Right ventricle myocardium inferior (tissue), 1 donor: ENCODE data around the gene TCTN3. TPM values are rescaled to one million over a fixed set of nuclear protein-coding genes. Genes with fewer than 3 reads are reported as not detected.
A peak's percentile ranks its signal among the peaks of the same experiment; 100 is the strongest.
"Not testable (repeated sequence)": the region's sequence is repeated elsewhere in the genome, so short reads cannot be mapped to it uniquely, and the experiment has no call there.

Experiments used
- ATAC-seq: fragments of 200-7000 bp; cut with Tn5 transposase; one replicate; pipeline ENCODE4 v1.9.1; 2020; ENCODE audit warnings: mild to moderate bottlenecking, moderate library complexity
- DNase-seq: peaks from one replicate; pipeline ENCODE4 v3.0.0; 2021; ENCODE audit errors: missing footprints
- intact Hi-C: fragments of 100-400 bp; cut with DNase I; formaldehyde crosslinking; loops from one replicate; pipeline ENCODE4 v1.11.0; 2022
- long read RNA-seq: library from polyadenylated mRNA; unstranded; transcript quantifications from one replicate; pipeline ENCODE4 v2.0.0, GENCODE V29; 2021
- total RNA-seq: library from RNA; stranded (reverse); fragmentation: NEBNext Ultra II Directional; extraction: Animal tissue kit (Norgen Biotek cat#: 25700); gene quantifications from one replicate; pipeline ENCODE4 v1.2.1, GENCODE V29; 2021
- donor health status: DM: no; HTN: yes; CAD: no; lungs with severe emphysema.

The TCTN3 gene, protein sequence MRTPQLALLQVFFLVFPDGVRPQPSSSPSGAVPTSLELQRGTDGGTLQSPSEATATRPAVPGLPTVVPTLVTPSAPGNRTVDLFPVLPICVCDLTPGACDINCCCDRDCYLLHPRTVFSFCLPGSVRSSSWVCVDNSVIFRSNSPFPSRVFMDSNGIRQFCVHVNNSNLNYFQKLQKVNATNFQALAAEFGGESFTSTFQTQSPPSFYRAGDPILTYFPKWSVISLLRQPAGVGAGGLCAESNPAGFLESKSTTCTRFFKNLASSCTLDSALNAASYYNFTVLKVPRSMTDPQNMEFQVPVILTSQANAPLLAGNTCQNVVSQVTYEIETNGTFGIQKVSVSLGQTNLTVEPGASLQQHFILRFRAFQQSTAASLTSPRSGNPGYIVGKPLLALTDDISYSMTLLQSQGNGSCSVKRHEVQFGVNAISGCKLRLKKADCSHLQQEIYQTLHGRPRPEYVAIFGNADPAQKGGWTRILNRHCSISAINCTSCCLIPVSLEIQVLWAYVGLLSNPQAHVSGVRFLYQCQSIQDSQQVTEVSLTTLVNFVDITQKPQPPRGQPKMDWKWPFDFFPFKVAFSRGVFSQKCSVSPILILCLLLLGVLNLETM
- total RNA-seq: 9.7 TPM
- long read RNA-seq, transcript TCTN3-207 (14 exons, 2,739 nt): major isoform, 6 of 6 reads
- long read RNA-seq, partial matches to known transcripts: 0 of 6 reads
- long read RNA-seq, other reads (novel, unspliced or antisense): 0 of 6 reads

DNA sequence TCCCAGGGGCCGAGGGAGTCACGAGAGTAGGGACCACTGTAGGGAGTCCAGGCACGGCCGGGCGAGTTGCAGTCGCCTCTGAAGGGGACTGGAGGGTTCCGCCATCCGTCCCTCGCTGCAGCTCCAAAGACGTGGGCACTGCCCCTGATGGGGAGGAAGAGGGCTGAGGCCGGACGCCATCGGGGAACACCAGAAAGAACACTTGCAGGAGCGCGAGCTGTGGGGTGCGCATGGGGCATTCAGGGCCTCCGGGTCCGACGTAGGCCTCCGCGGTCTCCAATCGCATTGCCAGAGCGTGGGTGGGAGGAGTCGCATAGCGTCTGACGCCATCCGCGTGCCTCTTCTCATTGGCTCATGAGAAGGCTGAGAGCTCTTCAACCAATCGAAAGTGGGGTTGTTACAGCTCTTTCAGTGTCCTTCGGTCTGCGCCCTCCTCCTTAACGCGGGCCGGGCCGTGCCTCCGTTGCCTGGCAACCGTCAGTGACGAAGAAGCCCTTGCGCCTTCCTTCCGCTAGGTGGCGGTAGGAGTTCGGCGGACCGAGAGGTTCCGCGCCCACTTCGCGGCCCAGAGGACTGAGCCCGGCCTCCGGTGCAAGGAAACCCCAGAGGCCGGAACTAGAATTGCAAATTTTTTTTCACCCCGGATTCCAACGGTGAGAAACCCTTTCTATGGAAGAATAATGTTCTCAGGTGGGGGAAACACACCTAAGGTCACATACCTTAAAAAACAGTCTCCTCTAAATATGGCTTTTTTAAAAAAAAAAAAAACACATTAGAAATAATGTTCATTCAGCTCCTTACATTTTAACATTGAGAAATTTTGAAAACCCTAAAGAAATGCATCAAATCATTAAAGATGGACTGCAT is at the start of gene TCTN3:
TSS of gene TCTN3 (minus strand) at position 260 of the 867 bp plus-strand sequence. CDS start at position 232, 28 bp downstream.
- intact Hi-C loops: loop anchor here (1.0 to 5.0 kb wide), 3 partner anchors 49 to 168 kb away; no protein-coding TSS in a partner anchor
- ATAC-seq (peak; percentile 100), DNase-seq (peak; percentile 99)

DNA sequence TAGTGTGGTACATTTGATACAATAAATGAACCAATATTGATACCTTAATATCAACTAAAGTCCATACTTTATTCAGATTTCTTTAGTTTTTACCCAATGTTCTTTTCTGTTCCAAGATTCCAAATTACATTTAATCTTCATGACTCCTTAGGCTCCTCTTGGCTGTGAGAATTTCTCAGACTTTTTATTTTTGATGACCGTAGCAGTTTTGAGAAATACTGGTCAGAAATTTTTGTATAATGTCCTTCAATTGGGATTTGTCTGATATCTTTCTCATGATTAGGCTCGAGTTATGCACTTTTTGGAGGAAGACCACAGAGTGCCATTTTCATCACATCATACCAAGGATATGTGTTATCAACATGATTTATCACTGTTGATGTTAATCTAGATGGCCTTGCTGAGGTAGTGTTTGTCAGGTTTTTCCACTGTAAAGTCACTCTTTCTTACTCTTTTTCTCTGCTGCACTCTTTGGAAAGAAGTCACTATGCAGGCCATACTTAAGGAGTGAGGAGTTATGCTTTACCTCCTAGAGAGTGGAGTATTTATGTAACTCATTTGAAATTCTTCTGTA is 49.3 kb upstream of the TCTN3 start:
- ATAC-seq (no peak), DNase-seq (no peak)
- intact Hi-C loops: loop anchor here (2.0 to 5.0 kb wide), 2 partner anchors 48 to 99 kb away; no protein-coding TSS in a partner anchor

DNA sequence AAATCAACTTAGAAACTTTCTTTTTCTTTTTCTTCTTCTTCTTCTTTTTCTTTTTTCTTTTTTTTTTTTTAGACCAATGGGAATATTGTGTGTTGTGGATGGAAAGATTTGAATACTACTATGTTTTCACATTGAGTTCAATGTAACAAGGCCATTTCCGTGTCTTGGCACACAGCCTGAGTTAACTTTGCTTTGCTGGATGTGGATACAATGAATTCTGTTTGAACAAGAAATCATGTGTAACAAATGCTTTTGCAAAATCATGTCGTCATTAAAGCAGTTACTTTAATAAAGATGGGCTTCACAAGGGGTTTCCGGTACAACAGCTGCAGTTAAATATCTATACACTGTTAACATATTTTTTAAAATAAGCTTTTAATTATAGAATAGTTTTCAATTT is 48.8 kb upstream of the TCTN3 start:
- no peak for ATAC-seq
- intact Hi-C loops: loop anchor here (2.0 to 5.0 kb wide), 2 partner anchors 48 to 100 kb away; no protein-coding TSS in a partner anchor
- no peak for DNase-seq

DNA sequence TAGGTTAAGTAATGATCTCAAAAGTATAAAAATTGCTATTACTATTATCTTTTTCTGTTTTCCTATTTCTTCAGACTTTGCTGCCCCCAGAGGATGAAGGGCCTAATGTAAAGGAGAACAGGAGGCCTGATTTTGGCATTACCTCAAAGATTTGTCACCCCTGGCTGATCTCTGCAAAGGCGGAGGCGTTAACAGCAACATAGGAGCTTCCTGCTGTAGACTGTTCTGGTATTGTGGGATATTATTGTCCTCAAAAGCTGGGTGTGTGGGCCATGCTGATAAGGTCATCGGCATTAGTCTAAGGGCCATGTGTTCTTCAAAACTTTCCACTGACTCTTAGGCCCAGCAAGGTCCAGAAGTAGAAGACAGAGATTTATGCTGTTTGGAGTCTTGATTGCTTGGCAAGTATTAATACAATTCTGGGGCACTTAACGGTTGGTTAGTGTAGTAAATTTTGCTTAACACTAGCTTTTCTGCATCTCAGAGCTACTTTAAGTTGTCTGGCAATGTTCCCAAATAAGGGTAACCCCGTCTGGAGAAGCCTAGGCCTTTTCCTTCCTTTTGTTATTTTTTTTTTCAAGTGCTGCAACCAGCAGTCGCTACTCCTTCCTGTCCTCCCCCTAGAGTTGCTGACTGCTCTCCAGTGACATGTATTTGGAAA is 48.2 kb upstream of the TCTN3 start:
- DNase-seq: no peak
- intact Hi-C loops: loop anchor here (2.0 to 5.0 kb wide), 2 partner anchors 47 to 100 kb away; no protein-coding TSS in a partner anchor
- ATAC-seq: peak; percentile 62

DNA sequence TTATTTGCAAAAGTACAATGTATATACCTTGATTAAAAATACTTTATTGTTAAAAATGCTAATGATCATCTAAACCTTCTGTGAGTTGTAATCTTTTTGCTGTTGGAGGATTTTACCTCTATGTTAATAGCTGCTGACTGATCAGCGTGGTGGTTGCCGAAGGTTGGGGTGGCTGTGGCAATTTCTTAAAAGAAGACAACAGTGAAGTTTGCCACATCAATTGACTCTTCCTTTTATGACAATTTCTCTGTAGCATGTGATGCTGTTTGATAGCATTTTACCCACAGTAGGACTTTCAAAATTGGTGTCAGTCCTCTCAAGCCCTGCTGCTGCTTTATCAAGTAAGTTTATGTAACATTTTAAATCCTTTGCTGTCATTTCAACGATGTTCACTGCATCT is 45.3 kb upstream of the TCTN3 start:
- no peak for DNase-seq
- intact Hi-C loops: no loop called here
- no peak for ATAC-seq

DNA sequence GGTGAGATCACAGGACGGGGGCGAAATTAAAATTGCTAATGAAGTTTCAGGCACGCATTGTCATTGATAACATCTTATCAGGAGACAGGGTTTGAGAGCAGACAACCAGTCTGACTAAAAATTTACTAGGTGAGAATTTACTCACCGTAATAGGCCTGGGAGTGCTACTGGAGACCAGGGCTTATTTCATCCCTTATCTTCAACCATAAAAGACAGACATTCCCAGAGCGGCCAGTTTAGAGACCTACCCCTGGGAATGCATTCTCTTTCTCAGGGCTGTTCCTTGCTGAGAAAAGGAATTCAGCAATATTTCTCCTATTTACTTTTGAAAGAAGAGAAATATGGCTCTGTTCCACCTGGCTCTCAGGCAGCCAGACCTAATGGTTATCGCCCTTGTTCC is 39.2 kb upstream of the TCTN3 start:
- ATAC-seq, DNase-seq, intact Hi-C loops: not testable (repeated sequence)

DNA sequence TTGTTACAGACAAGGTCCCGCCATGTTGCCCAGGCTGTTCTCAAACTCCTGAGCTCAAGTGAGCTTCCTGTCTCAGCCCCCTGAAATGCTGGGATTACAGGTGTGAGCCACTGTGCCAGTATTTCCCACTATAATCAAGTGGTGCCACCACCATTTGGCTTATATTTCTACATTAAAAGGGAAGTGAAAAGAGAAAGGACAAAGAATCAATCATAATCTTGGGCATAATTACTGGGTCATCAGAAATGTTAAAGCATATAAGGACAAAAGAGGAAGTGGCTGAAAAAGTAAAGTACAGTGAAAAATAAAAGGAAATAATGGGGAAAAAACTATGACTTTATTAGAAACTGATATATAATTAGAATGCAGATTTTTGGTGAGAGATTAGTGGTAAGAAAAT is 36.5 kb upstream of the TCTN3 start:
- ATAC-seq (no peak), DNase-seq (no peak)
- intact Hi-C loops: no loop called here

DNA sequence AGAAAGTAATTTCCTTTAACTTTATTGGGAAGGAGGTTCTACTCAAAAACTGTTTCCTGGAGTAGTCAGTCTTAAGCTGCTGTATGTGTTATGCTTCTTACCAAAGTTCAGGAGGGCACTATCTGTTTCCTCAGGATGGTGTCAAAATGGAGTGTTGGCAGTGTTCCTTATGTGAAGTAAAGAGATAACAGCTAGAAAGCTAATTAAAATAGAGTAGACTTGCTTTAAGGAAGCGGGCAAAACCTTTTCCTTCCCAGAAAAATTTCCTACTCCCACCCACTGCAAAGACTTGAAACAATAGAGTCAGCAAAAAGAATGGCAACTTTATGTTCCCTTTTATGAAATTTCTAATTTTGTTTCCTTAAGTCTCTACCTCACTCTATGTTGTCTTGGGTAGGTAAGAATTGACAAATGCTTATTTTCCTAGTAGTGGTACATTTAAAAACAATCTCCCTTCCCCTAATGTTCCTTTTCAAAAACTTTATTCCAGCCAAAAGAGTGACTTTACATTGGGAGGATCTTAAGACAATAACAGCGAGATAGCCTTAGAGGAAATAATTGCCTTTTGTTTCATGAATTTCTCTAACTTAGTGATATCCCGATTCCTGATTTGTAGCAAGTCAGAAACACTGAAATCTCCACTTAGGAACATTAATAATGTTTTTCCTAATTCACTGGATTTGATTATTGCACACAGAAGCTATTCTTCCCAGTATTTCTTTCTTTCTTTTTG is 35.8 kb upstream of the TCTN3 start:
- intact Hi-C loops: no loop called here
- DNase-seq (no peak), ATAC-seq (peak; percentile 20)

DNA sequence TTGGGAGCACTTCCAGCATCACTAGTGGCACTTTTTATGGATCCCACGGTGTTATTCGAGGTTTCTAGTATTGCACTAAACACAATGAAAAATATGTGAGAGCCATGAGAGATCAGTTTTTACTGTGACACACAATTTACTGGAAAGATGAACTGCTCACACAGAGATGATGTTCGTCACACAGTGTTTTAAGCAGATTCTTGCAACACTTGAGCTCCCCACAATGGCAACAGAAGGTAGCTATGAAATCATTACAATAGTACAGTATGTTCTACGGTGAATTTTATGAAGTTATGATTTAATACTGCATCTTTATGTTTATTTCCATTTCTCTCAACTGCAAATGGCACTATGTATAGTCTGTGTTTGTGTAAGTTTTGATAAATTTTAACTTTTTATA is 34.8 kb upstream of the TCTN3 start:
- ATAC-seq (no peak), DNase-seq (no peak)
- intact Hi-C loops: no loop called here

DNA sequence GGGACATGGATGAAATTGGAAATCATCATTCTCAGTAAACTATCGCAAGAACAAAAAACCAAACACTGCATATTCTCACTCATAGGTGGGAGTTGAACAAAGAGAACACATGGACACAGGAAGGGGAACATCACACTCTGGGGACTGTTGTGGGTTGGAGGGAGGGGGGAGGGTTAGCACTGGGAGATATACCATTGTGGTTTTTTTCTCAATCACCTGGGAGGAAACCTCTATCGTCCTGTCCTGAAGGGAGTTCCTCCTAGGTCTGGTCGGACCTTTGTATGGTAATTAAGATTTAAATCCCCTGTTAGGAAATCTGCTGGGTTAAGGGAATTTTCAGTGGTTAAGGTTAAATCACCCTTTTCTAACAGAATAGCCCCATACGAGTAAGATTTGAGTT is 28.8 kb upstream of the TCTN3 start:
- ATAC-seq, DNase-seq, intact Hi-C loops: not testable (repeated sequence)

DNA sequence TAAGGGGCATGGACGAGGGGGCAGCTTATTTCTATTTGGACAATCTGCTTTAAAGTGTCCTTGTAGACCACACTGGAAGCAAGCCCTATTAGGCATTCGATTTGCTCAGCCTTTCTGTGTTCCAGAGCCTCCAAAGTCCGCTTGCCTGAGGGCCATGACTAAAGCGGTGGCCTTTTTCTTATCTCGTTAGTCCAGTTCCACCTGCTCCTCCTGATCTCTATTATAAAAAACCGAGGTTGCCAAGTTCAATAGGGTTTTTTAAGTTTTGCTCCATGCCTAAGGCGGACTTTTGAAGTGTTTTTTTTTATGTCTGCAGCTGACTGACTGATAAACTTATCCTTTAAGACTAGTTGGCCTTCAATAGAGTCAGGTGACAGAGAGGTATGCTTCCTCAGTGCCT is 27.0 kb upstream of the TCTN3 start:
- DNase-seq, ATAC-seq, intact Hi-C loops: not testable (repeated sequence)

DNA sequence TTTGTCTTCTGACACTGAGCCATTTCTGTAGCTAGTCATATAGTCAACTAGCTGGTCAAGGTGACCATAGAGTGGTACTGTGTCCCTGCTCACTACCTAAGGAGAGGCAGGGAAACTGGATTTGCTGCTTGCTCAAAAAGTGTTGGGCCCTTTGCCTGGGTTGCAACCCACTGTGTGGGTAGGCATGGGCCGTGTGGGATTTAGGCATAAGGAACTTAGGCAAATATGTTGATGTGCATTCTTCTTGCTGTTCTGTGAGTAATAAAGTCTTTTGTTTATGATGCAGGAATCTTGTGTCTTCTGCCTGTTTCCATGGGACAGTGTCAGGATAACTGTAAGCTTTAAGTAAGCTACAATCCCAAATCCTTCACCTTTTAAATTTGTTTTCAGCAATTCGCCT is 23.1 kb upstream of the TCTN3 start:
- no peak for DNase-seq
- intact Hi-C loops: no loop called here

DNA sequence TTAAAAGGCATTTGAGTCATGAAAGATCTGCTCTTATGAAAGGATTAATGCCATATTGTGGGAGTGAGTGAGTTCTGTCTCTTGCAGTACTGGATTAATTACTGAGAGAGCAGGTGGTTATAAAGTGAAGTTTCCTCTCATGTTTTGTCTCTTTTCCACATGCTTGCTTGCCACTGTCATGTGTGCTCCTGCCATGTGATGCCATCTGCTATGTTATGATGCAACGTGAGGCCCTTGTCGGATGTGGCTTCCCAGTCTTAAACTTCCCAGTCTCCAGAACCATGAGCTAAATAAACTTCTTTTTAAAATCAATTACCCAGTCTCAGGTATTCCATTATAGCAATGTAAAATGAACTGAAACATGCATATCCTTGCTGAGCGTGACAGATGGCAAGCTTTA is 22.7 kb upstream of the TCTN3 start:
- ATAC-seq (no peak), DNase-seq (no peak)
- intact Hi-C loops: no loop called here

More for the DNA sequence above, 23.1 kb upstream of the TCTN3 start:
- ATAC-seq: no peak

DNA sequence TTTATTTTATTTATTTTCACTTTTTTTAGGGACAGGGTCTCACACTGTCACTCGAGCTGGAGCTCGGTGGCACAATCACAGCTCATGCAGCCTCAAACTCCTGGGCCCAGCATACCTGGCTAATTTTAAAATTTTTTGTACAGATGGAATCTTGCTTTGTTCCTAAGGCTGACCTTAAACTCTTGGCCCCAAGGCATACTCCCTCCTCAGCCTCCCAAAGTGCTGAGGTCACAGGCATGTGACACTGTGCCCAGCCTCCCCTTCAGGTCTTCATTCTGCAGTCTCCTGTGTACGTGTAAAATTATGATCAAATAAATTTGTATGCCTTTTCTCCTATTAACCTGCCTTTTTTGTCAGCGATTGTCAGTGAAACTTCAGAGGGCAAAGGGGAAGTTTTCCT is 17.8 kb upstream of the TCTN3 start:
- intact Hi-C loops: no loop called here
- ATAC-seq (no peak), DNase-seq (no peak)

DNA sequence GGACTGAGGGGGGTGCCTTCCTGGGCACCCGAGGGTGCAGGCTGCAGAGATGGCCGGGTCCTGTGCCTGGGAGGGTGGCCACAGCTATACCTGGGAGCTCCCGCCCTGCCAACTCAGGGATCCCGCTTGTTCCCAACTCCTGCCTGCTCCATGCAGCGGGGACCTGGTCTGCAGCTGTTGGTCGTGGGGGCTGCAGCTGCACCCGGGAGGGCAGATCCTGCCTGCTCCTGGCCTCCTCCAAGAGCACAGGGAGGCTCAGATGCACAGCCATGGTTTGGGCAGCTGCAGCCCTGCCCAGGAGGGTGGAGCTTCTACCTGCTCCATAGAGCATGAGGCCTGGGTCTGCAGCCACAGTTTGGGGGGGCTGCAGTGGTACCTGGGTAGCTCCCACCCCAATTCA is 13.3 kb upstream of the TCTN3 start:
- intact Hi-C loops: no loop called here
- DNase-seq (no peak), ATAC-seq (no peak)

DNA sequence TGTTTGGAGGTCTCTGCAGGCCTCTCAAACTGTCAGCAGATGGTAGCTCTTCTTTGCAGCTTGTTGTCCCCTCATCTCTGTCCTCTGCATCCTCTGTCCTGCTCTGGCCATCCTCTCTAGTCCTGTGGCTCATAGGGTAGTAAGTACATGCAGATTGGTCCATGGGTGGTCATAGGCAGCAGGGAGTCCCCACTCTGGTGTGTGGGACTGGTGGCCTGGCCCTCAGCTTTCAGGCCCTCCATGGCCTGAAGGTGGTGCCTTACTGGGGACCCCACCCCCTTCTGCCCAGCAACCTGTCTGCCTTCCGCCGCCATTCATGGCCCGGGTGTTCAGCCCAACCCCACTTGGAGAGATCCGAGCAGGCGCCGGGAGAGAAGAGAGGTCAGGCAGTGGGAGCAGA is 12.8 kb upstream of the TCTN3 start:
- DNase-seq (no peak), ATAC-seq (no peak)
- intact Hi-C loops: no loop called here

DNA sequence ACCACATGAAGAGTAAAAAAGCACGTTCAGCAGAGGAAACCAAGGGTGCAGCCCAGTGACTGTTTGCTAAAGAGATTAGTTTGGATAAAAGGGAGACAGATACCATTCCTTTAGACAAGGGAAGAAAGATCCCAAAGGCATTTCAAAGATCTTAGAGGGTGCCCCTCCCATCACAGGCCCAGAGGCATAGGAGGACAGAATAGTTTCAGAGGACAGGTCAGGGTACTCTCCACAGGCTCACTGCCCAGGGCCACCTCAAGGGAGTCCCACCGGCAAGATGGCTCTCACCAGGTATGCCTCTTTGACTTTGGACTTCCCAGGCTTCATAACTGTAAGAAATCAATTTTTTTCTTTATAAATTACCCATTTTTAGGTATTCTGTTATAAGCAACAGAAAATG is 4.7 kb upstream of the TCTN3 start:
- intact Hi-C loops: no loop called here
- DNase-seq (no peak), ATAC-seq (no peak)
